ENCODE measurements around the gene SWAP70.
A peak's percentile ranks its signal among the peaks of the same experiment; 100 is the strongest.

SWAP70 gene

DNA sequence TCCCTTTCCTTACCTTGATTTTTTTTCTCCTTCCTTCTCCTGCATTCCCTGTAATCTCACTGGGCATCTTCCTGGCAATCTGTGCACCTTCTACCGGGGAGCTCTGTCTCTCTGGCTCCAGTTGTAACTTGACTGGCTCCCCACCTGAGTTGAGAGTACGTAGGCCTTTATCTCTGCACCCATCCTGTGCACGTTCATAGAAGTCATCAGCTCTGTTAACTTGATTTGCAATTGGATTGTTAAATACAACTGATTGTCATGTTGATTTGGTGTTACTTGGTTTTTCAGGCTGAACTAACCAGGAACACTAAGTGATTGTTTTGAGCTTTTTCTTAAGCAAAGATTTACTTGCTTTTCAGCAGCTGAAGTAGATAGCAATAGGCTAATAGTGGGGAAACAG is 11.8 kb downstream of the SWAP70 start:
- H3K27me3 ChIP-seq (ENCODE audit: low read length): no peaks in the 10 kb centered on the region
- no peaks in the 10 kb centered on the region for H3K9me2 ChIP-seq (replicated peaks; ENCODE audit: insufficient read depth, low read length)
- H3K4me3 ChIP-seq (ENCODE audit: insufficient read depth, low read length, poor library complexity, severe bottlenecking): peak overlapping the region; percentile 23
- peaks cover 35% of the 10 kb centered on the region for H3K36me3 ChIP-seq (ENCODE audit: low read length)
- H3K79me2 ChIP-seq (ENCODE audit: insufficient read depth, low read length): peaks cover 89% of the 10 kb centered on the region
- no peaks in the 10 kb centered on the region for H3K9me3 ChIP-seq (ENCODE audit: insufficient read depth, low read length)
- H3K27ac ChIP-seq (ENCODE audit: low read depth, low read length): peak overlapping the region; percentile 93
- peak overlapping the region; percentile 7 for H3K9ac ChIP-seq (ENCODE audit: low read length)
- H4K20me1 ChIP-seq (ENCODE audit: low read depth, low read length): peaks cover 38% of the 10 kb centered on the region
- H2AFZ ChIP-seq (ENCODE audit: low read depth, low read length, severe bottlenecking): no peak overlapping the region
- peak overlapping the region; percentile 77 for H3K4me2 ChIP-seq (ENCODE audit: low read depth, low read length, poor library complexity, severe bottlenecking)
- H3F3A ChIP-seq (ENCODE audit: insufficient read depth): peaks cover 78% of the 10 kb centered on the region
- TF ChIP-seq, protein P1, sequence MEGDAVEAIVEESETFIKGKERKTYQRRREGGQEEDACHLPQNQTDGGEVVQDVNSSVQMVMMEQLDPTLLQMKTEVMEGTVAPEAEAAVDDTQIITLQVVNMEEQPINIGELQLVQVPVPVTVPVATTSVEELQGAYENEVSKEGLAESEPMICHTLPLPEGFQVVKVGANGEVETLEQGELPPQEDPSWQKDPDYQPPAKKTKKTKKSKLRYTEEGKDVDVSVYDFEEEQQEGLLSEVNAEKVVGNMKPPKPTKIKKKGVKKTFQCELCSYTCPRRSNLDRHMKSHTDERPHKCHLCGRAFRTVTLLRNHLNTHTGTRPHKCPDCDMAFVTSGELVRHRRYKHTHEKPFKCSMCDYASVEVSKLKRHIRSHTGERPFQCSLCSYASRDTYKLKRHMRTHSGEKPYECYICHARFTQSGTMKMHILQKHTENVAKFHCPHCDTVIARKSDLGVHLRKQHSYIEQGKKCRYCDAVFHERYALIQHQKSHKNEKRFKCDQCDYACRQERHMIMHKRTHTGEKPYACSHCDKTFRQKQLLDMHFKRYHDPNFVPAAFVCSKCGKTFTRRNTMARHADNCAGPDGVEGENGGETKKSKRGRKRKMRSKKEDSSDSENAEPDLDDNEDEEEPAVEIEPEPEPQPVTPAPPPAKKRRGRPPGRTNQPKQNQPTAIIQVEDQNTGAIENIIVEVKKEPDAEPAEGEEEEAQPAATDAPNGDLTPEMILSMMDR (IDR thresholded peaks at IDR 0.05; ENCODE audit: insufficient read depth, low read length, poor library complexity, severe bottlenecking): no peak
- no peak for TF ChIP-seq EZH2phosphoT487 (conservative IDR thresholded peaks at IDR 0.05; ENCODE audit: low read length)

DNA sequence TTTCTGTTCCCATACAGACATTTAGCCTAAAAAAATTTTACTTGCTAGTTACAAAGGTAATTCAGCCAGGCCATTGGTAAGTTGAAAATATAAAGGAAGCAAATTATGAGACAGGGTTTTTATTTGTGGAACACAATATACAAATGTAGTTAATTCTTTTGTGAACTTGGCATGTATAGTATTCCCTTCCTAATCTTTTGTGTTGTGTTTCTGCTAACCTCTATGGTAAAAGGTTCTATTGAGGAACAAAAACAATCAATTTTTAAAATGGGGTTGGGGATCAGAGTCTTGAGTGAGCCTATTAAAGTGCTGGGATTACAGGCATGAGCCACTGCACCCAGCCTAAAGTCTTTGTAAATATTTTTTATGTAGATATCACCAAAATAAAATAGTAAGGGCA is 14.1 kb downstream of the SWAP70 start:
- Histone ChIP-seq H4K20me1 (ENCODE audit: low read depth, low read length) (peaks cover 30% of the 10 kb centered on the region), H3K9me2 (replicated peaks; ENCODE audit: insufficient read depth, low read length) (no peaks in the 10 kb centered on the region), H3K79me2 (ENCODE audit: insufficient read depth, low read length) (peaks cover 99% of the 10 kb centered on the region), H3K27ac (ENCODE audit: low read depth, low read length) (peak overlapping the region; percentile 93), H3K4me2 (ENCODE audit: low read depth, low read length, poor library complexity, severe bottlenecking) (peak overlapping the region; percentile 77), H3K9ac (ENCODE audit: low read length) (peak overlapping the region; percentile 29), H3F3A (ENCODE audit: insufficient read depth) (peaks cover 93% of the 10 kb centered on the region), H3K36me3 (ENCODE audit: low read length) (peaks cover 29% of the 10 kb centered on the region), H3K27me3 (ENCODE audit: low read length) (no peaks in the 10 kb centered on the region), H2AFZ (ENCODE audit: low read depth, low read length, severe bottlenecking) (no peak overlapping the region), H3K4me3 (ENCODE audit: insufficient read depth, low read length, poor library complexity, severe bottlenecking) (peak overlapping the region; percentile 18), H3K9me3 (ENCODE audit: insufficient read depth, low read length) (no peaks in the 10 kb centered on the region)
- TF ChIP-seq, protein P1 (IDR thresholded peaks at IDR 0.05; ENCODE audit: insufficient read depth, low read length, poor library complexity, severe bottlenecking): no peak
- no peak for TF ChIP-seq EZH2phosphoT487 (conservative IDR thresholded peaks at IDR 0.05; ENCODE audit: low read length)

DNA sequence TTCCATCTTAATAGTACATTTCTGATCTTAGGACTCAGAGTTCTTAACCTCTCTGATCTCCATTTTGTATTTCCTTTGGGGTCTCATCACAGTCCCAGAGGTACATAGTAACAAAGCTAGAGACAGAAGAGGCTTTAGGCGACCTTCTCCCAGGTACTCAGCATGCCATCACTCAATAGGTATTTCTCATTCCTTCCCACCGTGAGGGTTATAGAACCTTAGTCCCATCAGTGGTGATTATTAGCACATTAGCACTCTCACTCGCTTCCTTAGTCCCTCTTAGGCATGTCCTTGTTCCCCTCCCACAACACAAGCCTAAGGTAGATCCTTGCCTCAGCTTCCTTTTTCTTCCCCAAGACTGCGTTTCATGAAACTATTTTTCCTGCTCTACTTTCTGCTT is 14.7 kb downstream of the SWAP70 start:
- no peak overlapping the region for H2AFZ ChIP-seq (ENCODE audit: low read depth, low read length, severe bottlenecking)
- H3F3A ChIP-seq (ENCODE audit: insufficient read depth): peaks cover 93% of the 10 kb centered on the region
- no peaks in the 10 kb centered on the region for H3K9me3 ChIP-seq (ENCODE audit: insufficient read depth, low read length)
- TF ChIP-seq, protein P1 (IDR thresholded peaks at IDR 0.05; ENCODE audit: insufficient read depth, low read length, poor library complexity, severe bottlenecking): no peak
- no peak for TF ChIP-seq EZH2phosphoT487 (conservative IDR thresholded peaks at IDR 0.05; ENCODE audit: low read length)
- peak overlapping the region; percentile 93 for H3K27ac ChIP-seq (ENCODE audit: low read depth, low read length)
- no peaks in the 10 kb centered on the region for H3K27me3 ChIP-seq (ENCODE audit: low read length)
- H3K79me2 ChIP-seq (ENCODE audit: insufficient read depth, low read length): peaks cover 99% of the 10 kb centered on the region
- H3K9ac ChIP-seq (ENCODE audit: low read length): peak overlapping the region; percentile 29
- peak overlapping the region; percentile 77 for H3K4me2 ChIP-seq (ENCODE audit: low read depth, low read length, poor library complexity, severe bottlenecking)
- no peak overlapping the region for H3K4me3 ChIP-seq (ENCODE audit: insufficient read depth, low read length, poor library complexity, severe bottlenecking)
- H3K36me3 ChIP-seq (ENCODE audit: low read length): peaks cover 23% of the 10 kb centered on the region
- H3K9me2 ChIP-seq (replicated peaks; ENCODE audit: insufficient read depth, low read length): no peaks in the 10 kb centered on the region
- H4K20me1 ChIP-seq (ENCODE audit: low read depth, low read length): peaks cover 29% of the 10 kb centered on the region
